IMR-90 (cell line): ENCODE data around the gene RIBC1. TPM values are rescaled to one million over a fixed set of nuclear protein-coding genes. Genes with fewer than 3 reads are reported as not detected.

ENCODE experiments used
- ATAC-seq: fragments of 200-7000 bp; cut with Tn5 transposase; 2 replicates; pipeline ENCODE4 v1.9.1; 2020; ENCODE audit warnings: low read depth, mild to moderate bottlenecking, moderate library complexity
- BruUV-seq: library from RNA; stranded (reverse); fragments of 400-500 nt; replicated peaks from 2 replicates; lab custom pipeline; 2021; lab: Mats Ljungman, UMichigan
- CTCF ChIA-PET: fragments of 300-600 bp; formaldehyde crosslinking; extraction: SDS; loops from one replicate; lab custom pipeline; 2021; ENCODE audit warnings: antibody characterized with exemption; lab: Yijun Ruan, JAX
- POLR2A ChIA-PET: fragments of 300-600 bp; sonication (Branson Sonifier 250); formaldehyde crosslinking; loops from one replicate; lab custom pipeline; 2022; ENCODE audit warnings: antibody characterized with exemption; ENCODE audit not compliant: unreplicated experiment; lab: Charles Lee
- DNase-seq: peaks from one replicate; pipeline ENCODE4 v3.0.0; 2013
- H2AFZ ChIP-seq: replicated peaks from 2 replicates; pipeline ENCODE3; 2013; ENCODE audit warnings: low read length, mild to moderate bottlenecking; ENCODE audit not compliant: poor library complexity
- H2AK5ac ChIP-seq: 2 replicates; pipeline ENCODE4 v1.6.1; 2013; ENCODE audit warnings: low read depth, low read length, inconsistent platforms
- H2AK9ac ChIP-seq: replicated peaks from 2 replicates; pipeline ENCODE3; 2013; ENCODE audit warnings: mild to moderate bottlenecking, low read depth, low read length, moderate library complexity; ENCODE audit not compliant: poor library complexity
- H2BK120ac ChIP-seq: 2 replicates; pipeline ENCODE4 v1.6.1; 2013; ENCODE audit warnings: low read depth, low read length, inconsistent platforms
- H2BK15ac ChIP-seq: 3 replicates; pipeline ENCODE4 v1.6.1; 2013; ENCODE audit warnings: low read depth, low read length, inconsistent platforms
- H2BK20ac ChIP-seq: 2 replicates; pipeline ENCODE4 v1.6.1; 2013; ENCODE audit warnings: low read depth, mild to moderate bottlenecking, inconsistent platforms, low read length, moderate library complexity
- H2BK5ac ChIP-seq: 2 replicates; pipeline ENCODE4 v1.6.1; 2013; ENCODE audit warnings: mild to moderate bottlenecking, low read depth, low read length, inconsistent platforms; ENCODE audit not compliant: poor library complexity, severe bottlenecking
- H3K14ac ChIP-seq: replicated peaks from 2 replicates; pipeline ENCODE4 v1.6.1; 2013; ENCODE audit warnings: low read depth, low read length, inconsistent platforms
- H3K18ac ChIP-seq: 2 replicates; pipeline ENCODE4 v1.6.1; 2013; ENCODE audit warnings: low read depth, low read length, control low read depth
- H3K23ac ChIP-seq: 2 replicates; pipeline ENCODE4 v1.6.1; 2013; ENCODE audit warnings: low read depth, low read length, inconsistent platforms
- H3K27ac ChIP-seq: 2 replicates; pipeline ENCODE4 v1.5.1; 2013; ENCODE audit warnings: mild to moderate bottlenecking, control low read depth, low read length; ENCODE audit not compliant: insufficient read depth
- H3K27me3 ChIP-seq: 2 replicates; pipeline ENCODE4 v1.6.1; 2013; ENCODE audit warnings: low read length; ENCODE audit not compliant: control insufficient read depth, insufficient read depth
- H3K36me3 ChIP-seq: 2 replicates; pipeline ENCODE4 v1.6.1; 2013; ENCODE audit warnings: low read length, mixed read lengths; ENCODE audit not compliant: control insufficient read depth, insufficient read depth
- H3K4ac ChIP-seq: 2 replicates; pipeline ENCODE4 v1.6.1; 2013; ENCODE audit warnings: low read depth, low read length, inconsistent platforms
- H3K4me1 ChIP-seq: 2 replicates; pipeline ENCODE4 v1.6.1; 2013; ENCODE audit warnings: low read length, mixed read lengths; ENCODE audit not compliant: control insufficient read depth, insufficient read depth
- H3K4me2 ChIP-seq: 2 replicates; pipeline ENCODE4 v1.6.1; 2013; ENCODE audit warnings: low read depth, mild to moderate bottlenecking, control low read depth, low read length, moderate library complexity
- H3K4me3 ChIP-seq: 2 replicates; pipeline ENCODE4 v1.5.1; 2013; ENCODE audit warnings: low read depth, mild to moderate bottlenecking, control low read depth, low read length, moderate library complexity; ENCODE audit not compliant: insufficient read depth
- H3K56ac ChIP-seq: 2 replicates; pipeline ENCODE4 v1.6.1; 2013; ENCODE audit warnings: low read length, inconsistent platforms; ENCODE audit not compliant: insufficient read depth; ENCODE audit errors: extremely low read depth
- H3K79me1 ChIP-seq, 2 experiments: 2 replicates each; pipeline ENCODE4 v1.6.1; 2013; ENCODE audit warnings: low read length in 2 of 2, inconsistent platforms in 1 of 2, low read depth in 1 of 2
- H3K9ac ChIP-seq: 2 replicates; pipeline ENCODE4 v1.6.1; 2013; ENCODE audit warnings: low read depth, low read length, control low read depth
- H3K9me1 ChIP-seq: 2 replicates; pipeline ENCODE4 v1.6.1; 2013; ENCODE audit warnings: low read length, inconsistent platforms; ENCODE audit not compliant: insufficient read depth
- H3K9me3 ChIP-seq: 2 replicates; pipeline ENCODE4 v1.6.1; 2013; ENCODE audit warnings: low read length; ENCODE audit not compliant: control insufficient read depth, insufficient read depth
- H4K20me1 ChIP-seq: 2 replicates; pipeline ENCODE4 v1.6.1; 2013; ENCODE audit warnings: low read length, inconsistent platforms; ENCODE audit not compliant: insufficient read depth
- H4K5ac ChIP-seq: 2 replicates; pipeline ENCODE4 v1.6.1; 2013; ENCODE audit warnings: mild to moderate bottlenecking, low read depth, low read length, control low read depth
- H4K8ac ChIP-seq, 2 experiments: 2 replicates each; pipeline ENCODE4 v1.6.1; 2013; ENCODE audit warnings: low read depth in 2 of 2, low read length in 2 of 2, control low read depth in 1 of 2, inconsistent platforms in 1 of 2
- H4K91ac ChIP-seq: 2 replicates; pipeline ENCODE4 v1.6.1; 2013; ENCODE audit warnings: low read depth, low read length, inconsistent platforms; ENCODE audit not compliant: insufficient read depth
- ELK1 ChIP-seq: fragments of 150-350 bp; IDR thresholded peaks from 2 replicates; pipeline ENCODE4 v1.6.1; 2016; ENCODE audit warnings: low read depth, mild to moderate bottlenecking, low read length, moderate library complexity, borderline replicate concordance
- FOS ChIP-seq: fragments of 150-350 bp; IDR thresholded peaks from 2 replicates; pipeline ENCODE4 v1.6.1; 2016; ENCODE audit warnings: low read depth, low read length
- MAFK ChIP-seq: IDR thresholded peaks from 2 replicates; pipeline ENCODE4 v1.6.1; 2012; ENCODE audit warnings: low read depth, low read length, improper control_type of control experiment
- MXI1 ChIP-seq: IDR thresholded peaks from 2 replicates; pipeline ENCODE4 v1.6.1; 2012; ENCODE audit warnings: low read depth, mild to moderate bottlenecking, low read length, moderate library complexity, borderline replicate concordance
- RAD21 ChIP-seq: IDR thresholded peaks from 2 replicates; pipeline ENCODE4 v1.6.1; 2012; ENCODE audit warnings: low read length, improper control_type of control experiment
- WGBS, 2 experiments: methylation state at CpG; one replicate each; pipeline versions ENCODE4 v1.1.5 to v1.1.7; 2013; ENCODE audit warnings: missing lambda C conversion rate in 2 of 2; ENCODE audit not compliant: insufficient read length in 1 of 2; ENCODE audit errors: extremely low coverage in 2 of 2; 5-methylcytosine and 5-hydroxymethylcytosine counted together
- dilution Hi-C: fragments of 300-500 bp; cut with HindIII; formaldehyde crosslinking; loops from one replicate; pipeline ENCODE4 v1.14.3; 2018; ENCODE audit warnings: low sequenced_read_pairs; ENCODE audit not compliant: unreplicated experiment
- in situ Hi-C: fragments of 300-500 bp; cut with MboI; formaldehyde crosslinking; loops from 3 replicates; pipeline ENCODE4 v1.14.3; 2019; ENCODE audit warnings: low sequenced_read_pairs, inconsistent platforms, mixed read lengths
- intact Hi-C: fragments of 100-400 bp; cut with micrococcal nuclease; formaldehyde crosslinking; loops from 2 replicates; pipeline ENCODE4 v1.10.0; 2022
- polyA plus RNA-seq, 3 experiments: library from polyadenylated mRNA; depleted of rRNA; stranded (reverse); fragments of >200 nt; gene quantifications; 2 replicates each; pipeline ENCODE4 v1.2.3, GENCODE V29; 2012; ENCODE audit warnings: low replicate concordance in 1 of 3
- total RNA-seq: library from RNA; depleted of rRNA; stranded (reverse); fragments of >200 nt; gene quantifications from 2 replicates; pipeline ENCODE4 v1.2.3, GENCODE V29; 2012

RIBC1 gene
- total and polyA plus RNA-seq, 2 of the 4 experiments (the other 2 are of a cell fraction), result 0.31 to 0.36 TPM

GRCh38 chrX:53430231-53430630 is 7.6 kb downstream of the RIBC1 start:
- Histone ChIP-seq H3K79me1 (peaks cover 0 to 10% of the 10 kb centered on the region in 2 experiments; a peak in 3 of 4 replicates), H3K23ac (no peak overlapping the region), H3K4me1 (no peaks in the 10 kb centered on the region), H2AK5ac (no peak overlapping the region), H4K20me1 (no peaks in the 10 kb centered on the region), H2BK15ac (no peak overlapping the region), H4K5ac (no peak overlapping the region), H3K9me3 (no peaks in the 10 kb centered on the region), H3K9ac (no peak overlapping the region), H3K27ac (no peak overlapping the region), H4K8ac (no peak overlapping the region), H3K4me3 (no peak overlapping the region), H3K36me3 (peaks cover 13% of the 10 kb centered on the region; the same call in 1 of the 2 replicates), H2AK9ac (no peak overlapping the region), H3K27me3 (peaks cover 13% of the 10 kb centered on the region), H4K91ac (no peak overlapping the region), H3K14ac (no peak overlapping the region), H3K18ac (no peak overlapping the region), H2AFZ (no peak overlapping the region), H3K56ac (no peak overlapping the region), H3K9me1 (peaks cover 4% of the 10 kb centered on the region; the same call in 1 of the 2 replicates), H3K4me2 (no peak overlapping the region), H2BK20ac (no peak overlapping the region), H2BK5ac (no peak overlapping the region), H3K4ac (no peak overlapping the region), H2BK120ac (no peak overlapping the region)
- DNase-seq (no peak), ATAC-seq (no peak)
- TF ChIP-seq FOS, result no peak
- no peak for TF ChIP-seq MAFK
- TF ChIP-seq ELK1, result no peak
- TF ChIP-seq MXI1, result no peak
- no peak for TF ChIP-seq RAD21
- no TSS peak for BruUV-seq
- in situ Hi-C loops, result loop anchor here (5.0 kb wide), 1 partner anchor 118 kb away; no protein-coding TSS in a partner anchor
- CTCF ChIA-PET, result no interaction called here
- POLR2A ChIA-PET, result no interaction called here
- intact Hi-C loops, result no loop called here
- dilution Hi-C loops, result no loop called here
- WGBS, 2 experiments, result 81% methylated on average over 4 of the region's 9 CpGs; no CpG with 5 or more reads in 1 of the 2 experiments
